HepG2 (cell line): ENCODE results near the gene DNMT1. TPM values are rescaled to one million over a fixed set of nuclear protein-coding genes. Genes with fewer than 3 reads are reported as not detected.

Experiments
- DDIT3 ChIP-seq: sonication (generic); formaldehyde crosslinking; IDR thresholded peaks from 2 replicates; pipeline ENCODE4 v1.4.0; 2020; ENCODE audit warnings: mild to moderate bottlenecking, missing genetic modification reagents
- HNRNPH1 ChIP-seq: fragments of 200-400 bp; formaldehyde crosslinking; optimal IDR thresholded peaks from 2 replicates; pipeline ENCODE3; 2017; ENCODE audit warnings: mild to moderate bottlenecking, low read depth, low read length
- MED13 ChIP-seq: sonication (generic); formaldehyde crosslinking; IDR thresholded peaks from 2 replicates; pipeline ENCODE4 v1.5.0; 2020; ENCODE audit warnings: missing genetic modification reagents
- MEIS1 ChIP-seq: sonication (generic); formaldehyde crosslinking; IDR thresholded peaks from 2 replicates; pipeline ENCODE4 v1.9.0; 2021; ENCODE audit warnings: mild to moderate bottlenecking, missing genetic modification reagents, moderate library complexity, borderline replicate concordance
- NR2C2 ChIP-seq: sonication (generic); formaldehyde crosslinking; IDR thresholded peaks from 2 replicates; pipeline ENCODE4 v1.4.0; 2020; ENCODE audit warnings: missing genetic modification reagents, mild to moderate bottlenecking, moderate library complexity, borderline replicate concordance
- SMYD3 ChIP-seq: sonication (generic); formaldehyde crosslinking; IDR thresholded peaks from 2 replicates; pipeline ENCODE4 v1.8.1; 2023; ENCODE audit warnings: mild to moderate bottlenecking, missing genetic modification reagents
- ZBTB10 ChIP-seq: sonication (generic); formaldehyde crosslinking; IDR thresholded peaks from 2 replicates; pipeline ENCODE4 v1.4.0; 2020; ENCODE audit warnings: missing genetic modification reagents, borderline replicate concordance
- ZGPAT ChIP-seq: IDR thresholded peaks from 2 replicates; pipeline ENCODE4 v1.6.1; 2016; ENCODE audit warnings: mild to moderate bottlenecking
- ZNF24 ChIP-seq: fragments of 450-650 bp; IDR thresholded peaks from 2 replicates; pipeline ENCODE4 v1.6.1; 2017; ENCODE audit warnings: antibody characterized with exemption, mild to moderate bottlenecking
- ZNF318 ChIP-seq: sonication (generic); formaldehyde crosslinking; IDR thresholded peaks from 2 replicates; pipeline ENCODE4 v1.4.0; 2020; ENCODE audit warnings: mild to moderate bottlenecking, missing genetic modification reagents
- ZNF549 ChIP-seq: sonication (generic); formaldehyde crosslinking; IDR thresholded peaks from 2 replicates; pipeline ENCODE4 v1.5.0; 2020; ENCODE audit warnings: missing genetic modification reagents
- ZNF710 ChIP-seq: sonication (generic); formaldehyde crosslinking; IDR thresholded peaks from 2 replicates; pipeline ENCODE4 v1.5.0; 2020; ENCODE audit warnings: mild to moderate bottlenecking, missing genetic modification reagents, borderline replicate concordance
- ZNF720 ChIP-seq: sonication (generic); formaldehyde crosslinking; IDR thresholded peaks from 2 replicates; pipeline ENCODE4 v1.4.0; 2020; ENCODE audit warnings: missing genetic modification reagents
- polyA plus RNA-seq, 8 experiments: library from polyadenylated mRNA; depleted of rRNA in 3 of 8; stranded (reverse) in 7 of 8; unstranded in 1 of 8; fragments of >200 nt; fragmentation: Illumina TruSeq in 4 of 8; extraction: Trizol in 4 of 8; gene quantifications; 2 replicates each; pipeline versions ENCODE4 v1.2.1 to v1.2.3, GENCODE V29; 2011 to 2016; ENCODE audit warnings: low read depth in 4 of 8, missing spikeins in 1 of 8, mixed read lengths in 1 of 8; ENCODE audit not compliant: insufficient read depth in 1 of 8
- total RNA-seq, 5 experiments: library from RNA; depleted of rRNA; stranded (reverse); fragments of >200 nt; fragmentation: Illumina TruSeq; extraction: Trizol; gene quantifications; 2 replicates each; pipeline ENCODE4 v1.2.3, GENCODE V29; 2016; ENCODE audit warnings: low read depth in 1 of 5

DNMT1 gene
- total and polyA plus RNA-seq, 2 of the 13 experiments (the other 11 are each of a cell fraction or from before 2014, with no cell fraction given): 31.2 to 91.1 TPM

GRCh38 chr19:10194500-10195198 lies at the start of gene DNMT1 (continued):
- peak; percentile 22; the same call in 1 of the 2 replicates for TF ChIP-seq ZNF710 (CRISPR knock-in tag)
- peak; percentile 68; the same call in 1 of the 2 replicates for TF ChIP-seq MEIS1
- no peak for TF ChIP-seq SMYD3 (CRISPR knock-in tag)
- 0 out of 2 replicates have a peak, but pooled peaks have one; percentile 3 for TF ChIP-seq ZBTB10 (CRISPR knock-in tag)
- peak; percentile 60; the same call in 1 of the 2 replicates for TF ChIP-seq MED13 (CRISPR knock-in tag)
- peak; percentile 65; the same call in 1 of the 2 replicates for TF ChIP-seq ZGPAT (CRISPR knock-in tag)
- TF ChIP-seq ZNF720 (CRISPR knock-in tag): no peak
- no peak for TF ChIP-seq DDIT3 (CRISPR knock-in tag)
- no peak for TF ChIP-seq ZNF24
- TF ChIP-seq HNRNPH1: no peak
- TF ChIP-seq NR2C2 (CRISPR knock-in tag): peak; percentile 38; the same call in 1 of the 2 replicates
- no peak for TF ChIP-seq ZNF549 (CRISPR knock-in tag)
- no peak for TF ChIP-seq ZNF318 (CRISPR knock-in tag)
